ENCODE results near the gene STAC2.
A peak's percentile ranks its signal among the peaks of the same experiment; 100 is the strongest.
"Not testable (repeated sequence)": the region's sequence is repeated elsewhere in the genome, so short reads cannot be mapped to it uniquely, and the experiment has no call there.

STAC2 gene

GRCh38 chr17:39225308-39225958, at the start of gene STAC2:
Gene STAC2 (minus strand): TSS chr17:39225945. CDS start chr17:39225502, 443 bp downstream.
- no peak for DNase-seq (ENCODE audit: low spot score)

- no peak for DNase-seq (ENCODE audit: low spot score)
Observed at GRCh38 chr17:39271546-39271945, 45.8 kb upstream of the STAC2 start.

- peak; percentile 57 for DNase-seq (ENCODE audit: low spot score)
Observed at GRCh38 chr17:39270923-39271322, 45.2 kb upstream of the STAC2 start.

GRCh38 chr17:39264119-39264518, 38.4 kb upstream of the STAC2 start:
- no peak for DNase-seq (ENCODE audit: low spot score)

- no peak for DNase-seq (ENCODE audit: low spot score)
Observed at GRCh38 chr17:39261286-39261685, 35.5 kb upstream of the STAC2 start.

- no peak for DNase-seq (ENCODE audit: low spot score)
Observed at GRCh38 chr17:39252788-39253460, 27.2 kb upstream of the STAC2 start.

- no peak for DNase-seq (ENCODE audit: low spot score)
Observed at GRCh38 chr17:39251997-39252396, 26.3 kb upstream of the STAC2 start.

GRCh38 chr17:39250076-39250475, 24.3 kb upstream of the STAC2 start:
- not testable (repeated sequence) for DNase-seq (ENCODE audit: low spot score)

GRCh38 chr17:39246274-39246673, 20.5 kb upstream of the STAC2 start:
- DNase-seq (ENCODE audit: low spot score) = peak; percentile 40

- DNase-seq (ENCODE audit: low spot score) = peak; percentile 86
Observed at GRCh38 chr17:39244600-39245570, 19.1 kb upstream of the STAC2 start.

- peak; percentile 42 for DNase-seq (ENCODE audit: low spot score)
Observed at GRCh38 chr17:39244016-39244599, 18.4 kb upstream of the STAC2 start.

- peak; percentile 39 for DNase-seq (ENCODE audit: low spot score)
Observed at GRCh38 chr17:39243155-39243554, 17.4 kb upstream of the STAC2 start.

- DNase-seq (ENCODE audit: low spot score) = no peak
Observed at GRCh38 chr17:39240631-39241030, 14.9 kb upstream of the STAC2 start.

GRCh38 chr17:39239640-39240314, 14.0 kb upstream of the STAC2 start:
- peak; percentile 88 for DNase-seq (ENCODE audit: low spot score)

- peak; percentile 38 for DNase-seq (ENCODE audit: low spot score)
Observed at GRCh38 chr17:39238311-39238972, 12.7 kb upstream of the STAC2 start.

GRCh38 chr17:39237586-39237985, 11.8 kb upstream of the STAC2 start:
- peak; percentile 29 for DNase-seq (ENCODE audit: low spot score)

GRCh38 chr17:39236981-39237441, 11.3 kb upstream of the STAC2 start:
- DNase-seq (ENCODE audit: low spot score) = peak; percentile 33

GRCh38 chr17:39236450-39236927, 10.7 kb upstream of the STAC2 start:
- peak; percentile 37 for DNase-seq (ENCODE audit: low spot score)

- DNase-seq (ENCODE audit: low spot score) = peak; percentile 88
Observed at GRCh38 chr17:39235555-39236449, 10.1 kb upstream of the STAC2 start.
